Glomerular visceral epithelial cell (primary cell): ENCODE measurements around the gene SLC2A10.

Source experiments
- DNase-seq: peaks from one replicate; pipeline ENCODE4 v3.0.0-alpha.2; 2016; ENCODE audit errors: extremely low spot score

The SLC2A10 gene

GRCh38 chr20:46703435-46703834 is 6.0 kb upstream of the SLC2A10 start:
- DNase-seq = no peak

GRCh38 chr20:46704714-46705377 is 4.6 kb upstream of the SLC2A10 start:
- no peak for DNase-seq

- DNase-seq = no peak
Observed at GRCh38 chr20:46705378-46705729, 4.1 kb upstream of the SLC2A10 start.

- DNase-seq = no peak
Observed at GRCh38 chr20:46706242-46706641, 3.2 kb upstream of the SLC2A10 start.

- DNase-seq = no peak
Observed at GRCh38 chr20:46708172-46708860, 1.1 kb upstream of the SLC2A10 start.

- DNase-seq = no peak
Observed at GRCh38 chr20:46709055-46709458, 392 bp upstream of the SLC2A10 start.

- DNase-seq = no peak
Observed at GRCh38 chr20:46710153-46710913, 884 bp downstream of the SLC2A10 start.

- no peak for DNase-seq
Observed at GRCh38 chr20:46712056-46712636, 2.7 kb downstream of the SLC2A10 start.

GRCh38 chr20:46713957-46714834 is 4.7 kb downstream of the SLC2A10 start:
- DNase-seq = no peak

- peak; percentile 64 for DNase-seq
Observed at GRCh38 chr20:46715292-46715756, 5.9 kb downstream of the SLC2A10 start.

GRCh38 chr20:46717818-46718541 is 8.5 kb downstream of the SLC2A10 start:
- DNase-seq = no peak

- no peak for DNase-seq
Observed at GRCh38 chr20:46720019-46720418, 10.6 kb downstream of the SLC2A10 start.

- no peak for DNase-seq
Observed at GRCh38 chr20:46720776-46721425, 11.5 kb downstream of the SLC2A10 start.

GRCh38 chr20:46721476-46721875 is 12.0 kb downstream of the SLC2A10 start:
- DNase-seq = no peak

GRCh38 chr20:46722450-46722849 is 13.0 kb downstream of the SLC2A10 start:
- no peak for DNase-seq

GRCh38 chr20:46723039-46723438 is 13.6 kb downstream of the SLC2A10 start:
- no peak for DNase-seq

- DNase-seq = no peak
Observed at GRCh38 chr20:46724343-46724959, 15.0 kb downstream of the SLC2A10 start.

- no peak for DNase-seq
Observed at GRCh38 chr20:46725186-46726165, 16.0 kb downstream of the SLC2A10 start.

GRCh38 chr20:46731770-46732169 is 22.3 kb downstream of the SLC2A10 start:
- no peak for DNase-seq
